ENCODE results near the gene METTL25B. TPM values are rescaled to one million over a fixed set of nuclear protein-coding genes. Genes with fewer than 3 reads are reported as not detected.

The METTL25B gene
- total and polyA plus RNA-seq, 2 of the 13 experiments (the other 11 are each of a cell fraction or from before 2014, with no cell fraction given), result 11.9 to 24.0 TPM

GRCh38 chr1:156728599-156729462, 562 bp downstream of the METTL25B start, which contains the start of gene ISG20L2 (continued):
- TF ChIP-seq ZHX1 (CRISPR knock-in tag; IDR thresholded peaks at IDR 0.05; ENCODE audit: low read depth), result peak; percentile 100
- TF ChIP-seq BCL3 (CRISPR knock-in tag; IDR thresholded peaks at IDR 0.05), result no peak
- TF ChIP-seq ZNF546 (CRISPR knock-in tag; conservative IDR thresholded peaks at IDR 0.05), result no peak
- TF ChIP-seq ZNF775 (CRISPR knock-in tag; IDR thresholded peaks at IDR 0.05; ENCODE audit: borderline replicate concordance), result no peak
- TF ChIP-seq, protein P1, sequence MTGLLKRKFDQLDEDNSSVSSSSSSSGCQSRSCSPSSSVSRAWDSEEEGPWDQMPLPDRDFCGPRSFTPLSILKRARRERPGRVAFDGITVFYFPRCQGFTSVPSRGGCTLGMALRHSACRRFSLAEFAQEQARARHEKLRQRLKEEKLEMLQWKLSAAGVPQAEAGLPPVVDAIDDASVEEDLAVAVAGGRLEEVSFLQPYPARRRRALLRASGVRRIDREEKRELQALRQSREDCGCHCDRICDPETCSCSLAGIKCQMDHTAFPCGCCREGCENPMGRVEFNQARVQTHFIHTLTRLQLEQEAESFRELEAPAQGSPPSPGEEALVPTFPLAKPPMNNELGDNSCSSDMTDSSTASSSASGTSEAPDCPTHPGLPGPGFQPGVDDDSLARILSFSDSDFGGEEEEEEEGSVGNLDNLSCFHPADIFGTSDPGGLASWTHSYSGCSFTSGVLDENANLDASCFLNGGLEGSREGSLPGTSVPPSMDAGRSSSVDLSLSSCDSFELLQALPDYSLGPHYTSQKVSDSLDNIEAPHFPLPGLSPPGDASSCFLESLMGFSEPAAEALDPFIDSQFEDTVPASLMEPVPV (CRISPR knock-in tag; IDR thresholded peaks at IDR 0.05), result peak; percentile 20; the same call in 1 of the 2 replicates
- TF ChIP-seq HDAC1 (CRISPR knock-in tag; IDR thresholded peaks at IDR 0.05), result peak; percentile 11; the same call in 1 of the 2 replicates
- TF ChIP-seq ZNF331 (CRISPR knock-in tag; IDR thresholded peaks at IDR 0.05), result 0 out of 2 replicates have a peak, but pooled peaks have one; percentile 32
- TF ChIP-seq GABPB1 (CRISPR knock-in tag; IDR thresholded peaks at IDR 0.05), result peak; percentile 92
- 0 out of 2 replicates have a peak, but pooled peaks have one; percentile 48 for TF ChIP-seq ZC3H13 (CRISPR knock-in tag; IDR thresholded peaks at IDR 0.05)
- TF ChIP-seq GATAD1 (CRISPR knock-in tag; IDR thresholded peaks at IDR 0.05), result peak; percentile 86
- 0 out of 2 replicates have a peak, but pooled peaks have one; percentile 52 for TF ChIP-seq ZNF44 (CRISPR knock-in tag; IDR thresholded peaks at IDR 0.05)
- TF ChIP-seq SKIL (CRISPR knock-in tag; IDR thresholded peaks at IDR 0.05; ENCODE audit: borderline replicate concordance), result no peak
- TF ChIP-seq HOXA3 (CRISPR knock-in tag; IDR thresholded peaks at IDR 0.05), result peak; percentile 100
- no peak for TF ChIP-seq EP300 (IDR thresholded peaks at IDR 0.05; ENCODE audit: low read depth in 2 of 2, low read length in 2 of 2)
- TF ChIP-seq EP300 (CRISPR knock-in tag; IDR thresholded peaks at IDR 0.05; ENCODE audit: borderline replicate concordance), result no peak
- no peak for TF ChIP-seq HOXA7 (CRISPR knock-in tag; IDR thresholded peaks at IDR 0.05)
- no peak for TF ChIP-seq ZNF260 (CRISPR knock-in tag; IDR thresholded peaks at IDR 0.05; ENCODE audit: borderline replicate concordance, low read depth)

Measured in HepG2 (cell line).